Smooth muscle cell of the umbilical artery (primary cell): ENCODE measurements around the gene CCNYL1. TPM values are rescaled to one million over a fixed set of nuclear protein-coding genes. Genes with fewer than 3 reads are reported as not detected.

Experiments
- total RNA-seq: library from RNA; depleted of rRNA; stranded (reverse); fragments of >200 nt; gene quantifications from 2 replicates; pipeline ENCODE4 v1.2.3, GENCODE V29; 2014

CCNYL1 gene
- 8.0 and 18.6 TPM in 2 replicates for total RNA-seq

DNA sequence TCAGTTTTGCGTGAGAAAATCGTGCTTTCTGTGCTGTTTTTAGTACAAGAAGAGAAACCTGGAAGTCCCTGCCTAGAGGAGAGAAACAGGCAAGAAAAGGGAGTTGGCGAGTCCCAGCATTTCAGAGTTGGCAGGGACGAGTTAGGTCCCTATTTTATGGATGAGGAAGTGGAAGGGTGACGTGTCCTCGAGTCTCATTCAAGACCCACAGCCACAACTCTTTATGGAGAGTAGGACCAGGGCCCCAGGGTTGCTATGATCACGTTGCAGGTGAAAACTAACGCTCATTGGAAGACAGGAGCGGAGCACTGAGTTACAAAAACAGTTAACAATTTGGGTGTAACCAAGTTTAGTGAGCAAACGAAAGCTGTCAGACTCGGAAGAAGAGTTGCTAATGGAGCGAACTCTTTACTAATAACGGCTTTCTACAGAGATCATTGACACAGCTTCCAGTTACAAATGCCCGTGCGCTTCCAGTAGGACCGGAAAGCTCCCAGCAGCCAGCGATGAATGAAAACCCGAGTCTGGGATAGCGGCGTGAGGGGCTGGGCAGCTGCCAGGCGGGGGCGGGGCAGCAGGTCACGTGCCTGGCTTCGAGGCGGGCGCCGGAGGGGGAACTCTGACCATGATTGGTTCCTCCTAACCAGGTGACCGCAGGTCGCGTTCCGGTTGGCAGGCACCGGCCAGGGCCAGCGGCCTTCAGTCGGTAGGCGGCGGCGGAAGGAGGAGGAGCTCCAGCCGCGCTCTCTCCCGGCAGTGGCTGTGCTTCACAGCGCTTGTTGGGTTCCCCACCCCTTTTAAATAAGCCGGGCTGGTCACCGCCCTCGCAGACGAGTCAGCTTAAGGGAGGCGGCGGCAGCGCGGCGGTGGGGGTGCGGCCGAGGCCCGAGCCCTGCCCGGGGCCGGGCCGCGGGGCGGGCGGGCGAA is at the start of gene CCNYL1:
Gene CCNYL1, plus strand, starts transcription at position 827 of the 927 bp plus-strand sequence. CDS start 257 bp downstream, outside the sequence.

Other genes with a start within 250 kb of the CCNYL1 start
- gene CREB1, start 181.7 kb upstream of the CCNYL1 start, total RNA-seq = 25.5 and 46.6 TPM in 2 replicates
- gene METTL21A, start 86.2 kb upstream of the CCNYL1 start, total RNA-seq = 8.6 and 10.9 TPM in 2 replicates
- 0.55 and 0.59 TPM in 2 replicates for gene FZD5, start 58.3 kb downstream of the CCNYL1 start, total RNA-seq